GM21529 (cell line): Measurements from ENCODE around the gene PSEN1.

ENCODE experiments used
- ATAC-seq: cut with Tn5 transposase; IDR thresholded peaks from one replicate; pipeline ENCODE4 v1.9.1; 2021; ENCODE audit not compliant: unreplicated experiment

PSEN1 gene

GRCh38 chr14:73267474-73267873, 131.2 kb downstream of the PSEN1 start:
- ATAC-seq = no peak

DNA sequence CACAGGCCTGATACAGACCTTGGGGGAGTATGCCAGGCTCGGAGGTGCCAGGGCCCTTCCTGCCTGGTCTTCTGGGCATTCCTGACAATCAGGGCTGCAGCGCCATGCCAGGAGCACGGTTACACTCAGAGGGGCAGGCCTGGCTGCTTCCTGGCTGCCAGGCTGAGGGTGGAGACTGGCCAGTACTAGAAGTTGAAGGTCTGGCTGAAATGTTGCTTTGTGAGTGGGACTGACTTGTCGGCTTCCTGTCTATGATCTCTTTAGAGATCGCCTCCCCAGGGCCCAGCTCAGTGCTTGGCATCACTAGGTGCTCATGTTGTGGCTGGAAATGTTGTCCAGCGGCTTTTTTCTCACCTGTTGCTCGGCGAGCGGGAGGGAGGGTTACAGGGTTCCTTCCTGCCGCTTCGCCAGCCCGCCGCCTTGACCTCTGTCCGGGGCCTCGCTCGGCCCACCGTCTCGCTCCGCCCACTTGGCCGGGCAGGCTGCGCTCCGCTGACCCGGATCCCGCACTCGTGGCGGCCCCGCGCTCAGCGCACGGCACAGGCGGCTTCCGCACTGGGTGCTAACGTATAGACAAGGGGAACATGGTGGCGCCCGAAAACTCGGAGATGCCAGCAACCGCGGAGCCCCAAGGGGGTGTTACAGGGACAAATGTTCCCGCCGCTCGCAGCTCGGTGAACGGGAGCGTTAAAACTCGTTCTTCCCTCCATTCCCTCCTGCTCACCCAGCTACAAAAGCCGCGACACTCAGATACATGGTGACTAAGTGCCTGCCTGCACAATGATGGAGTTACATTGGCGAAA, 133.6 kb downstream of the PSEN1 start:
- ATAC-seq = peak; percentile 70

DNA sequence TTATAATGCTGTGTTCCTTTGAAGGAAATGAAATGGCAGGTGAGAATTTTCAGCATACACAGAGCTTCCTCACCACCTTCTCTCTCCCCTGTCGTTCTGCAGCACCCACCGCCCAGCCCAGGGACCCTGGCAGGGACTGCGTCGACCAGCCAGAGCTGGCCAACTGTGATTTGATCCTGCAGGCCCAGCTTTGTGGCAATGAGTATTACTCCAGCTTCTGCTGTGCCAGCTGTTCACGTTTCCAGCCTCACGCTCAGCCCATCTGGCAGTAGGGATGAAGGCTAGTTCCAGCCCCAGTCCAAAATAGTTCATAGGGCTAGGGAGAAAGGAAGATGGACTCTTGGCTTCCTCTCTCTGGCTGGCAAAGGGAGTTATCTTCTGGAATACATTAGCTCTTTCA, 136.1 kb downstream of the PSEN1 start:
- no peak for ATAC-seq
